H9 (cell line): Measurements from ENCODE around the gene RRP36. TPM values are rescaled to one million over a fixed set of nuclear protein-coding genes. Genes with fewer than 3 reads are reported as not detected.
A peak's percentile ranks its signal among the peaks of the same experiment; 100 is the strongest.

Experiments
- DNase-seq: peaks from one replicate; pipeline ENCODE4 v3.0.0-alpha.2; 2017
- H2AFZ ChIP-seq: one replicate; pipeline ENCODE4 v1.6.1; 2013; ENCODE audit warnings: mild to moderate bottlenecking, low read length, control low read depth, moderate library complexity
- H2AK5ac ChIP-seq: 2 replicates; pipeline ENCODE4 v1.6.1; 2013; ENCODE audit warnings: low read length, control low read depth, mixed read lengths; ENCODE audit not compliant: insufficient read length
- H2BK120ac ChIP-seq: one replicate; pipeline ENCODE4 v1.6.1; 2013; ENCODE audit warnings: low read depth, mild to moderate bottlenecking, low read length, control low read depth, inconsistent platforms; ENCODE audit not compliant: poor library complexity, severe bottlenecking
- H2BK12ac ChIP-seq: 2 replicates; pipeline ENCODE4 v1.6.1; 2013; ENCODE audit warnings: low read length, control low read depth, mixed read lengths, low read depth; ENCODE audit not compliant: insufficient read length
- H2BK15ac ChIP-seq: 2 replicates; pipeline ENCODE4 v1.6.1; 2013; ENCODE audit warnings: low read depth, low read length, control low read depth
- H2BK20ac ChIP-seq: one replicate; pipeline ENCODE4 v1.6.1; 2013; ENCODE audit warnings: low read depth, mild to moderate bottlenecking, low read length, control low read depth, inconsistent platforms; ENCODE audit not compliant: poor library complexity, severe bottlenecking
- H2BK5ac ChIP-seq: 2 replicates; pipeline ENCODE4 v1.6.1; 2013; ENCODE audit warnings: low read length, control low read depth, mixed read lengths; ENCODE audit not compliant: insufficient read length
- H3K14ac ChIP-seq: 2 replicates; pipeline ENCODE4 v1.6.1; 2013; ENCODE audit warnings: low read length, control low read depth; ENCODE audit not compliant: insufficient read depth
- H3K18ac ChIP-seq: 2 replicates; pipeline ENCODE4 v1.6.1; 2013; ENCODE audit warnings: low read depth, mild to moderate bottlenecking, mixed read lengths, low read length, control low read depth; ENCODE audit not compliant: insufficient read length
- H3K23ac ChIP-seq: 2 replicates; pipeline ENCODE4 v1.6.1; 2013; ENCODE audit warnings: low read length, control low read depth, mixed read lengths, low read depth; ENCODE audit not compliant: insufficient read length
- H3K23me2 ChIP-seq: 2 replicates; pipeline ENCODE4 v1.6.1; 2013; ENCODE audit warnings: low read depth, mild to moderate bottlenecking, mixed read lengths, low read length, control low read depth; ENCODE audit not compliant: insufficient read length, poor library complexity, severe bottlenecking
- H3K27ac ChIP-seq: 2 replicates; pipeline ENCODE4 v1.5.1; 2013; ENCODE audit warnings: low read length, control low read depth, mixed read lengths, low read depth; ENCODE audit not compliant: insufficient read length
- H3K27me3 ChIP-seq: 2 replicates; pipeline ENCODE4 v1.6.1; 2013; ENCODE audit warnings: low read length, control low read depth, inconsistent platforms; ENCODE audit not compliant: insufficient read depth
- H3K4ac ChIP-seq: 2 replicates; pipeline ENCODE4 v1.6.1; 2013; ENCODE audit warnings: low read depth, mild to moderate bottlenecking, control low read depth, inconsistent platforms, low read length, moderate library complexity
- H3K4me1 ChIP-seq: 2 replicates; pipeline ENCODE4 v1.6.1; 2013; ENCODE audit warnings: low read length, control low read depth, inconsistent platforms; ENCODE audit not compliant: insufficient read depth
- H3K4me2 ChIP-seq: 2 replicates; pipeline ENCODE4 v1.6.1; 2013; ENCODE audit warnings: low read length, control low read depth, mixed read lengths; ENCODE audit not compliant: insufficient read length, insufficient read depth
- H3K56ac ChIP-seq: 2 replicates; pipeline ENCODE4 v1.6.1; 2013; ENCODE audit warnings: low read depth, mild to moderate bottlenecking, mixed read lengths, low read length, control low read depth; ENCODE audit not compliant: insufficient read length
- H3K79me1 ChIP-seq: 2 replicates; pipeline ENCODE4 v1.6.1; 2013; ENCODE audit warnings: low read depth, mild to moderate bottlenecking, moderate library complexity, low read length, control low read depth, inconsistent platforms; ENCODE audit not compliant: insufficient read depth, poor library complexity, severe bottlenecking
- H3K79me2 ChIP-seq: 2 replicates; pipeline ENCODE4 v1.6.1; 2013; ENCODE audit warnings: low read length, control low read depth, inconsistent platforms; ENCODE audit not compliant: insufficient read depth
- H3K9ac ChIP-seq: 2 replicates; pipeline ENCODE4 v1.6.1; 2013; ENCODE audit warnings: low read length, control low read depth, mixed read lengths; ENCODE audit not compliant: insufficient read length; ENCODE audit errors: extremely low read depth
- H3K9me3 ChIP-seq: one replicate; pipeline ENCODE4 v1.6.1; 2013; ENCODE audit warnings: low read depth, low read length, inconsistent platforms; ENCODE audit not compliant: control insufficient read depth
- H3T11ph ChIP-seq: one replicate; pipeline ENCODE4 v1.6.1; 2013; ENCODE audit warnings: mild to moderate bottlenecking, low read length, control low read depth, inconsistent platforms
- H4K20me1 ChIP-seq: one replicate; pipeline ENCODE4 v1.6.1; 2013; ENCODE audit not compliant: control insufficient read depth, insufficient read length, insufficient read depth
- H4K5ac ChIP-seq: 2 replicates; pipeline ENCODE4 v1.6.1; 2013; ENCODE audit warnings: low read depth, mild to moderate bottlenecking, mixed read lengths, low read length, control low read depth; ENCODE audit not compliant: insufficient read length
- H4K8ac ChIP-seq: replicated peaks from 2 replicates; pipeline ENCODE4 v1.6.1; 2013; ENCODE audit warnings: low read length, control low read depth, mixed read lengths, low read depth; ENCODE audit not compliant: insufficient read length
- H4K91ac ChIP-seq: 2 replicates; pipeline ENCODE4 v1.6.1; 2013; ENCODE audit warnings: low read depth, mild to moderate bottlenecking, moderate library complexity, mixed read lengths, low read length, control low read depth; ENCODE audit not compliant: insufficient read length
- H3K27ac Mint-ChIP-seq, 3 experiments: 2 replicates in 2 of 3; 3 replicates in 1 of 3; pipeline ENCODE4 v1.8.0; 2020 to 2021; ENCODE audit warnings: mixed read lengths in 3 of 3, mild to moderate bottlenecking in 1 of 3, moderate library complexity in 1 of 3
- H3K27me3 Mint-ChIP-seq: 2 replicates; pipeline ENCODE4 v1.8.0; 2021; ENCODE audit warnings: low read depth, mild to moderate bottlenecking, moderate library complexity, mixed read lengths
- H3K36me3 Mint-ChIP-seq, 3 experiments: 2 replicates in 2 of 3; 3 replicates in 1 of 3; pipeline ENCODE4 v1.8.0; 2020 to 2021; ENCODE audit warnings: low read depth in 3 of 3, mixed read lengths in 3 of 3; ENCODE audit not compliant: insufficient read depth in 1 of 3
- H3K4me1 Mint-ChIP-seq, 2 experiments: 2 replicates each; pipeline ENCODE4 v1.8.0; 2020; ENCODE audit warnings: mixed read lengths in 2 of 2
- H3K4me3 Mint-ChIP-seq, 2 experiments: 2 replicates in 1 of 2; 3 replicates in 1 of 2; pipeline ENCODE4 v1.8.0; 2020 to 2021; ENCODE audit warnings: mild to moderate bottlenecking in 2 of 2, mixed read lengths in 2 of 2, moderate library complexity in 1 of 2
- H3K9me3 Mint-ChIP-seq, 2 experiments: 2 replicates in 1 of 2; 3 replicates in 1 of 2; pipeline ENCODE4 v1.8.0; 2020; ENCODE audit warnings: mild to moderate bottlenecking in 2 of 2, mixed read lengths in 2 of 2, moderate library complexity in 1 of 2
- WGBS: extraction: QIAGEN DNeasy Blood & Tissue Kit; methylation state at CpG from one replicate; pipeline ENCODE4 v1.1.7; 2013; ENCODE audit warnings: missing lambda C conversion rate, low lambda C conversion rate, mixed read lengths; ENCODE audit not compliant: insufficient read length; ENCODE audit errors: extremely low coverage; 5-methylcytosine and 5-hydroxymethylcytosine counted together
- long read RNA-seq: library from polyadenylated mRNA; unstranded; transcript quantifications from one replicate; pipeline ENCODE4 v2.0.0, GENCODE V29; 2020
- total RNA-seq: library from RNA; stranded (reverse); gene quantifications from 2 replicates; pipeline ENCODE4 v1.2.1, GENCODE V29; 2021
- TF ChIP-seq, protein P1 (sequence below): fragments of 200-600 bp; sonication (generic); conservative IDR thresholded peaks from 3 replicates; pipeline ENCODE4 v1.8.0; 2021; ENCODE audit warnings: antibody characterized with exemption, mild to moderate bottlenecking

RRP36 gene, protein sequence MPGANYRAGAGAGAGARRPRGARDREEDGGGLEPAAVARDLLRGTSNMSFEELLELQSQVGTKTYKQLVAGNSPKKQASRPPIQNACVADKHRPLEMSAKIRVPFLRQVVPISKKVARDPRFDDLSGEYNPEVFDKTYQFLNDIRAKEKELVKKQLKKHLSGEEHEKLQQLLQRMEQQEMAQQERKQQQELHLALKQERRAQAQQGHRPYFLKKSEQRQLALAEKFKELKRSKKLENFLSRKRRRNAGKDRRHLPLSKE
- 117 and 121 TPM in 2 replicates for total RNA-seq
- long read RNA-seq, partial matches to known transcripts = 1 of 5 reads
- long read RNA-seq, other reads (novel, unspliced or antisense) = 2 of 5 reads

DNA sequence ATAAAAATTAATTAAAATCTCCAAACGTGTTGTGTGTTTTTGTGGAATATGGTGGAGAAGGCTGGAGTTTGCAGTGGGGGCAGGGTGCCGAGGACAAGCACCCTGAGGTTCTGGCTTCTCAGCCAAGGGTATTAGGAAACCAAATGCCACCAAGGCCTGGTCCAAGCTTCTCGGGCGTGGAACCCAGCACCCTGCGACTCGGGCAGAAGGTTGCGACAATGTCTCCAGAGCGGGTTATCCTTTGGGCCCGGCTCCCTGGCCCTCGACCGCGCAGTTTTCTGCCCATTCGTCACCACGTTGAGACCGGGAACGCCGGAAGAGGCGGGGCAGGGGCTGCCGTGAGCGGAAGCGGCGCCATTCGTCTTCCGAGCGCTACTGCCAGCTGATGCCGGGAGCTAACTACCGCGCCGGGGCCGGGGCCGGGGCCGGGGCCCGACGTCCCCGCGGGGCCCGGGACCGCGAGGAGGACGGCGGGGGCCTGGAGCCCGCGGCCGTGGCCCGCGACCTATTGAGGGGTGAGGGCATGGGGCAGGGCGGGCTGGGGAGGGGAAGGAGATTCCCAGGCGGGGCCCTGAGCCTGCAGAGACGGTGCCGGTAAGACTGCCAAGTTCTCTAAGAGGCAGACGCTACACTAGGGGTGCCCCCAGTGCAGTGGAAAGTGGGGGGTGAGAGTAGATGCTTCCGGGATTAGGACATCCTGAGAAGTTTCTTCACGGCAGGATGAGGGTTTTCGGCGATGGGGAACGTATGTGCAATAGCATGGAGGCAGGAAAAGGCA, at the start of gene RRP36:
Gene RRP36 (plus strand): TSS at position 354 of the 778 bp plus-strand sequence. CDS start 32 bp downstream, at position 386.
- no peak within 1 kb of the TSS for H2AK5ac ChIP-seq
- H3K4me1 ChIP-seq = no peaks in the 10 kb centered on the region
- no peak within 1 kb of the TSS for H4K5ac ChIP-seq
- no peaks in the 10 kb centered on the region for H3K27me3 Mint-ChIP-seq
- H4K20me1 ChIP-seq = no peaks in the 10 kb centered on the region
- peak within 1 kb of the TSS; percentile 24 for H2BK5ac ChIP-seq
- peak within 1 kb of the TSS; percentile 77 for H3K4me2 ChIP-seq
- no peaks in the 10 kb centered on the region for H3K27me3 ChIP-seq
- peaks cover 7% of the 10 kb centered on the region for H3K79me1 ChIP-seq
- peaks cover 4 to 14% of the 10 kb centered on the region in 2 experiments; a peak in 3 of 4 replicates for H3K4me1 Mint-ChIP-seq
- no peak within 1 kb of the TSS for H3K23ac ChIP-seq
- H4K91ac ChIP-seq = no peak within 1 kb of the TSS
- no peak within 1 kb of the TSS for H3K18ac ChIP-seq
- H2BK15ac ChIP-seq = no peak within 1 kb of the TSS
- H3K23me2 ChIP-seq = peaks cover 7% of the 10 kb centered on the region
- peak within 1 kb of the TSS; percentile 90 for H3K9ac ChIP-seq
- H3K4ac ChIP-seq = no peak within 1 kb of the TSS; the same call in 1 of the 2 replicates
- no peak within 1 kb of the TSS for H2BK20ac ChIP-seq
- no peaks in the 10 kb centered on the region for H3K9me3 Mint-ChIP-seq
- H3T11ph ChIP-seq = no peak within 1 kb of the TSS
- no peaks in the 10 kb centered on the region for H3K9me3 ChIP-seq
- peak within 1 kb of the TSS; percentile 95 to 99 (median 98) for H3K27ac Mint-ChIP-seq
- H2BK120ac ChIP-seq = no peak within 1 kb of the TSS
- H2BK12ac ChIP-seq = no peak within 1 kb of the TSS
- no peak within 1 kb of the TSS for H2AFZ ChIP-seq
- peak within 1 kb of the TSS; percentile 8 for H3K27ac ChIP-seq
- peak within 1 kb of the TSS; percentile 98 to 99 for H3K4me3 Mint-ChIP-seq
- H3K36me3 Mint-ChIP-seq = peaks cover 33 to 62% (median 59%) of the 10 kb centered on the region in 3 experiments
- no peak within 1 kb of the TSS for H3K56ac ChIP-seq
- 0 out of 2 replicates have a peak, but pooled peaks cover 2% of the 10 kb centered on the region for H3K79me2 ChIP-seq
- TF ChIP-seq, protein P1, sequence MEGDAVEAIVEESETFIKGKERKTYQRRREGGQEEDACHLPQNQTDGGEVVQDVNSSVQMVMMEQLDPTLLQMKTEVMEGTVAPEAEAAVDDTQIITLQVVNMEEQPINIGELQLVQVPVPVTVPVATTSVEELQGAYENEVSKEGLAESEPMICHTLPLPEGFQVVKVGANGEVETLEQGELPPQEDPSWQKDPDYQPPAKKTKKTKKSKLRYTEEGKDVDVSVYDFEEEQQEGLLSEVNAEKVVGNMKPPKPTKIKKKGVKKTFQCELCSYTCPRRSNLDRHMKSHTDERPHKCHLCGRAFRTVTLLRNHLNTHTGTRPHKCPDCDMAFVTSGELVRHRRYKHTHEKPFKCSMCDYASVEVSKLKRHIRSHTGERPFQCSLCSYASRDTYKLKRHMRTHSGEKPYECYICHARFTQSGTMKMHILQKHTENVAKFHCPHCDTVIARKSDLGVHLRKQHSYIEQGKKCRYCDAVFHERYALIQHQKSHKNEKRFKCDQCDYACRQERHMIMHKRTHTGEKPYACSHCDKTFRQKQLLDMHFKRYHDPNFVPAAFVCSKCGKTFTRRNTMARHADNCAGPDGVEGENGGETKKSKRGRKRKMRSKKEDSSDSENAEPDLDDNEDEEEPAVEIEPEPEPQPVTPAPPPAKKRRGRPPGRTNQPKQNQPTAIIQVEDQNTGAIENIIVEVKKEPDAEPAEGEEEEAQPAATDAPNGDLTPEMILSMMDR = no peak
- no peak within 1 kb of the TSS for H4K8ac ChIP-seq
- peak within 1 kb of the TSS; percentile 85 for H3K14ac ChIP-seq
- no CpG with 5 or more reads among the region's 56 CpGs for WGBS
- DNase-seq = peak; percentile 82
